ENCODE data around the gene SYNDIG1.
"Not testable (repeated sequence)": the region's sequence is repeated elsewhere in the genome, so short reads cannot be mapped to it uniquely, and the experiment has no call there.

SYNDIG1 gene

GRCh38 chr20:24493661-24494459 is 24.4 kb downstream of the SYNDIG1 start:
- DNase-seq = no peak

GRCh38 chr20:24494460-24494920 is 25.1 kb downstream of the SYNDIG1 start:
- DNase-seq = no peak

- no peak for DNase-seq
These were observed 25.8 kb downstream of the SYNDIG1 start for GRCh38 chr20:24495266-24495665.

DNA sequence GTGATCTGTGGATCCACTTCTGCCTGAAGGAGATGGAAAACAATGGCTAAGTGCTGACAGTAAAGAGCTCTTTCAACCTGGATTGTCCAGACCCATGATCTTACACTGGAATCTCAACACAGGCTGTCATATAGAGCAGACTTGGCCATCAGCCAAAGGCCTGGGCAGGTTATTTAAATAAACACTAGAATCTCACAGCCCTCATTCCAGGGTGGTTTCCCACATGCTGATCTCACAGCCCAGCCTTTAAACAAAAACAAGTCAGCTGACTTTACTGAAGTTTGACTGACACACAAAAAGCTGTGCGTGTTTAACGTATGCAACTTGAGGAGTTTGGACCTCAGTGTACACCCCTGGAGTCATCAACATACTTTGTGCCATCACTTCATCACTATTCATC is 28.4 kb downstream of the SYNDIG1 start:
- DNase-seq = no peak

GRCh38 chr20:24498641-24499040 is 29.2 kb downstream of the SYNDIG1 start:
- DNase-seq = no peak

DNA sequence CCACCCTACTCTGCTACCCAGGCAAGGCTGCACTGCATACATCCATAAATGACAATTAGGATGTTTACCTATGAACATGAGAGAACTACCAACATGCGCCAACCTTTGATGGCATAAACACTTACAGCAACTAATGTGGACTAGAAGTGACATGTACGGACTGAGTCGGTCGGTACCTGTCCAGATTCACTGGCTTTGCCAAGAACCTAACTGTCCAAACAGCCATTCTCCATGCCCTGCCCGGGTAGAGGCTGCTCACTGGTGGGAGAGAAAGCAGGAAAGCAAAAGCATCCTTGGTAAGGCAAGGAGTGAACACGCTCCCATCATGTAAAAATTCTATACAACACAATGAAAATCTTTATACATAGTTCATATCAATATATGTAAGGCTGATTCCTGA is 30.0 kb downstream of the SYNDIG1 start:
- no peak for DNase-seq

DNA sequence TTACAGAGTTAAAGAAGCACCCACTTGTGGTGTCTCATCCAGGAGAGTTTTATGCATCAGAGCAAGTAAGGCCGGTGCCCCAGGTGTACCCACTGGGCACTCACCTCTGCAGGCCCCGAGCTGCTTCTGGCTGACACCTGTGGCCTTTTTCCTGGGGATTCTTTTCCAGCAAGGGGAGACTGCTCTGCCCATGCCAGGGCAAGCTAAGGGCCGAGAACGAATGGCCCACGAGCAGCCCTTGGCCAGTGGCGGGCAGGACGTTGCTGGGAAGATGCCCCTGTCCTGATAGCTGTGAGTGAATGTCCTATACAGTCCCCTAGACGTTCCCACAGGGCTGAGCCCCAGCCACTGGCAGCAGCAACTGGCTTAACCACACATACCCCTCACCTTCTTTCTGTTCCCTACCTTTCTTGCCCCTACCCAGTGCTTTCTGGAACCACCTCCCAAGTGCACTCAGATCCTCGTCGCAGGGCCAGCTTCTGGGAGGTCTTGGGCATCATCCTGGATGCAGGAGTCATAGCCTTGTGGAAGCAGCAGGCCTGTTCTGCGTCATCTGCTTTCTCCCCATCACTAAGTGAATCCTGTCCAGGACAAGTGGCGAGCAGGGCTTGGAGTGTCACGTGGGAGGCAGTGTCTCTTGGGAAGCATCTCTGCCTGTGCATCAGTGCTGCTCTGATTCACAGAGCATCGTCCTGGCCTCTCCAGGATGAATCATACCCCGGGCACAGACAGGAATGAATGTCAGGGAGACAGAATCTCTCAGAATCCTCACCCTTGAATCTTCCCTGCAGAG is 32.5 kb downstream of the SYNDIG1 start:
- no peak for DNase-seq

- no peak for DNase-seq
These were observed 33.2 kb downstream of the SYNDIG1 start for GRCh38 chr20:24502661-24503060.

DNA sequence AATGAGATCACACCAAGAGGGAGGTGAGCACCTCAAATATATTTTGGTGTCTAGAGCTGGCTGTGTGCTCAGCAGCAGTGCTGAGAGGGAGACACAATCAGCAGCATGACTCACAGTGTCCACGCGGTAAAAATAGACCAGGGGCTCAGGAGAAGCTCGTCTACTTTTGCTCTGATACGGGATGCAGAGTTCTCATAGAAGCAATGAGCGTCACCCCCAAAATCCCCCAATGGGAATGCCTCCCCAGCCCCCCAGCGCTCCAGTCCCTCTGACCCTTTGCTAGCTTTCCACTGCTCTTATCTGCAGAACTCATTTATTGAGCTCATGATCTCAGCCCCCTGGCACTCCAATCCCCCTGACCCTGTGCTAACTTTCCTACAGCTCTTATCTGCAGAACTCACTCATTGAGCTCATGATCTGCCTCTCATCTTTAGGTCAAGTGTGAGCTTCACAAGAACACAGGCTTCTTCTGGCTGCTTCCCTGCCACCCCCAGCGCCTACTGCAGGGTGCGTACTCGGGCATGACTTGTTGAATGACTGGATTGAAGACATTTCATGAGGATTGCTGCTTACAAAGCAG is 34.0 kb downstream of the SYNDIG1 start:
- no peak for DNase-seq

- DNase-seq = no peak
These were observed 35.2 kb downstream of the SYNDIG1 start for GRCh38 chr20:24504331-24505285.

GRCh38 chr20:24506146-24506545 is 36.7 kb downstream of the SYNDIG1 start:
- DNase-seq = no peak

GRCh38 chr20:24506696-24507095 is 37.3 kb downstream of the SYNDIG1 start:
- DNase-seq = no peak

DNA sequence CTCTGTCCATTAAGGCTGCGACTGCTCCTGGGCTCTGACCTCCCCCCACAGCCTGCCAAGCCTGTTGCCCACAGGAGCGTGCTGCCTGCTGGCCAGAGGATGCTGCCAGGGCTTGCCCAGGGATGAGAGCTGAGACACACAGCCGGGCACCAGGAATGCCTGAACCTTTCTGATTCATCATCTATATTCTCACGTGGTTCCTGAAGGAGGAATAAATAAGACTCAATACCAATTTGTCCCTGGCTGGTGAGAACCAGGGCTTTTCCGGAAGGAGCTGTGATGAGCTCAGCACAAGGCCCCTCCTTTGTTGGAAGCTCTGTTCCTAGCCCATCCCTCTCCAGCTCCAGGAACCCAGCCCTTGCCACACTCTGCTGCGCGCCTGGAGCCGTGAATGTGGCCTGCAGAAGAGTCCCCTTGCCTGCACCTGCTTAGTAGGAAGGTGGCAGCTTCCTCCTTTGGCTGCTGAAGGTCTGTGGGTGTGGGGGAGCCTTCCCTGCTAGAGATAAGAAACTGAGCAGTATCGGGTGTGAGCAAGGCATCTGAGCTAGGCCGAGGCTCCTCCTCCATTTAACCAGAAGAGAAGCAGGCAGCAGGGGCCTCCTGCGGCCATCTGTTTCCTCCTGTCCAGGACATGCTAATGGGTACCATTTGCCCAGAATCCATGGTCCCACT is 37.9 kb downstream of the SYNDIG1 start:
- no peak for DNase-seq

DNA sequence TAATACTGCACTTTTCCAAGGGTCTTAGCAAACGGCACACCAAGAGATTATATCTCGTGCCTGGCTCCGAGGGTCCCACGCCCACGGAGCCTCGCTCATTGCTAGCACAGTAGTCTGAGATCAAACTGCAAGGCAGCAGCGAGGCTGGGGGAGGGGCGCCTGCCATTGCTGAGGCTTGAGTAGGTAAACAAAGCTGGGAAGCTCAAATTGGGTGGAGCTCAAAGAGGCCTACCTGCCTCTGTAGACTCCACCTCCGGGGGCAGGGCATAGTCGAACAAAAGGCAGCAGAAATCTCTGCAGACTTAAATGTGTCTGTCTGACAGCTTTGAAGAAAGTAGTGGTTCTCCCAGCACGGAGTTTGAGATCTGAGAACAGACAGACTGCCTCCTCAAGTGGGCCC is 43.0 kb downstream of the SYNDIG1 start:
- DNase-seq = not testable (repeated sequence)

GRCh38 chr20:24518515-24518914 is 49.1 kb downstream of the SYNDIG1 start:
- no peak for DNase-seq

GRCh38 chr20:24519476-24519875 is 50.0 kb downstream of the SYNDIG1 start:
- DNase-seq = no peak

DNA sequence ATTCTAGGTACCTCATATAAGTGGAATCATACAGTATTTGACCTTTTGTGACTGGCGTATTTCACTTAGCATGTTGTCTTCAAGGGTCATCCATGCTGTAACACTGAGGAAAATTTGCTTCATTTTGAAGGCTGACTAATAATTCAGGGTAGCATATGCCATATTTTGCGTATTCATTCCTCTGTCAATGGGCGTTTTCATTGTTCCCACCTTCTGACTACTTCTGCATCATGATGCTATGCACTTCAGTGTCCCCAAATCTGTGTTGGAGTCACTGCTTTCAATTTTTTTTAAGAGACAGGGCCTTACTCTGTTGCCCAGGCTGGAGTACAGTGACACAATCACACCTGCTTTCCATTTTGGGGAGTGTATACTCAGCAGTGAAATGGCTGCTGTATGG is 51.6 kb downstream of the SYNDIG1 start:
- DNase-seq = no peak

DNA sequence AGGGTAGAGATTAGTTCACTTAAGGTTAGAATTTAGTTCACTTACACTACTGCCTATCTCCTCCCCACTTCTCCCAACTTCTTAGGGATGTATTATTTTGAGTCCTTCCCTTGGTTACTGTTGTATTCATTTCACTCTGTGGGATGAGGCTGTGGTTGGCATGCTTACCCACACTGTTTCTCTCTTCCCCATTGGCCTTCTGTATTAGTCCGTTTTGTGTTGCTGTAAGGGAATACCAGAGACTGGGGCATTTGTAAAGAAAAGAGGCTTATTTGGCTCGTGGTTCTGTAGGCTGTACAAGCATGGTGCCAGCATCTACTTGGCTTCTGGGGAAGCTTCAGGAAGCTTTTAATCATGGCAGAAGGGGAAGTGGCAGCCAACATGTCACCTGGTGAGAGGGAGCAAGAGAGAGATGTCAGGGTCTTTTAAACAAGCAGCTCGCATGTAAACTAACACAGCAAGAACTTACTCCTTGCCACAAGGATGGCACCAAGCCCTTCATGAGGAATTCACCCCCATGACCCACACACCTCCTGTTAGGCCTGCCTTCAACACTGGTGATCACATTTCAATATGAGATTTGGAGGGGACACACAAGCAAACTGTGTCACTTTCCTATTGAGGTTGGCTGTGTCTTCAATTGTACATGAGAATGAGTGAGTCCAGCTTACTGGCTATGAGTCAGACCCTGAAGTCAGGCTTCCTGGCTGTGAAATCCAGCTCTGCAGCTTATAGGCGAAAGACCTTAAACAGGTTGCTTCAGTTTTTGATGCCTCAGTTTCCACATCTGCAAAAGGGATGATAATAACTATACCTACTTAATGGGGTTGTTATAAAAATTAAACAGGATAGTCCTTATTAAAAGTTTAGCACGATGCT is 53.3 kb downstream of the SYNDIG1 start:
- no peak for DNase-seq

GRCh38 chr20:24523661-24524060 is 54.2 kb downstream of the SYNDIG1 start:
- no peak for DNase-seq

- DNase-seq = no peak
These were observed 59.3 kb downstream of the SYNDIG1 start for GRCh38 chr20:24528583-24529368.
